Bone marrow (tissue), 2 donors: ENCODE measurements around the gene ADK.

Experiments used
- DNase-seq, 2 donors: peaks; one replicate each; lab custom pipeline; 2025; lab: John Stamatoyannopoulos, UW

ADK gene

DNA sequence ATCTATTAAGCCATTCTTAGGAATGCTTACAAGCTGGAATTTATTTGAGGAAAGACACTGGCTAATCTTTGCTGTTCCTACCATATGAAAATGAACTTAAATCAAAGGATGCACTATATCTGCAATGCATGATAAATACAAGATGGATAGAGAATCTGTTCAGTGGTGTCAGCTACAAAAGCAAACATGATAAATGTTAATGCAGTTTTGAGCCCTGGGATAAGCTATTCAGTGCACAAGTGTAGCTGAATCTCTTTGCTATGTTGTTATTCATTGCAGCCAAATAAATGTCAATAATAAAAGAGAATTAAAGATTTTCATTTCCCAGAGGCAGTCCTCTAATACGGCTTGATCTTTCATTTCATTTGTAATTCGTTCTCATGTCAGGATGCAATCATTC is 451.6 kb downstream of the ADK start:
- DNase-seq, result no peak

DNA sequence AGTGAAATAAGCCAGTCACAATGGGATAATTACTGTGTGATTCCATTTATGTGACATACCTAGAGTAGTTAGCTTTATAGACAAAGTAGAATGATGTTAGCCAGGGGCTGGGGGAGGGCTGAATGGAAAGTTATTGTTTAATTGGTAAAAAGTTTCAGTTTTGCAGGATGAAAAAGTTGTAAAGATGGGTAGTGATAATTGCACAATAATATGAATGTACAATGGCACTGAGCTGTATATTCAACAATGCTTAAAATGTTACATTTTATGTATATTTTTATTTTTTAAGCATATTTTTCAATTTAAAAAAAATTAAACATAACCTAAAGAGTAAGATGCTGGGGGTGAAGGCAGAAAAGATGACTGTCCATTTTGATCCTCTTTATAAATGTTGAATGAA is 459.3 kb downstream of the ADK start:
- no peak for DNase-seq

DNA sequence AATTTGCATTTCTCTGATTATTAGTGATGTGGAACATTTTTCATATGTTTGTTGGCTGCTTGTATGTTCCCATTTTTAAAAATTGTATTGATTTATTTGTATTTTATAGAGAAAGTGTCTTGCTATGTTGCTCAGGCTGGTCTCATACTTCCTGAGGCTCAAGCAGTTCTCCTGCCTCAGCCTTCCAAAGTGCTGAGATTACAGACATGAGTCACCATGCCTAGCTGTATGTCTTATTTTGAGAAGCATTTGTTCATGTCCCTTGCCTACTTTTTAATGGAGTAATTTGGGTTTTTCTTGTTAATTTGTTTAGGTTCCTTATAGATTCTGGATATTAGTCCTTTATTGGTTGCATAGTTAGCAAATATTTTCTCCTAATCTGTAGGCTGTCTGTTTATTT is 461.2 kb downstream of the ADK start:
- DNase-seq, result no peak

DNA sequence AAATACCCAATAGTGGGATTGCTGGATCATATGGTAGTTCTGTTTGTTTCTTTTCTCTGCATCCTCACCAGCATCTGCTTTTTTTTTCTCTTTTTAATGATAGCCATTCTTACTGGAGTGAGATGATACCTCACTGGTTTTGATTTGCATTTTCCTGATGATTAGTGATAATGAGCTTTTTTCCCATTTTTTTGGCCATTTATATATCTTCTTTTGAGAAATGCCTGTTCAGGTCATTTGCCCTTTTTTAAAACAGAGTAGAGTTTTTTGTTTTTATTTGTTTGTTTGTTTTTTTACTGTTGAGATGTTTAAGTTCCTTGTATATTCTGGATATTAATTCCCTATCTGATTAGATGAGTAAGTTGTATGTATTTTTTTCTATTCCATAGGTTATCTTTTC is 469.6 kb downstream of the ADK start:
- DNase-seq, result no peak

DNA sequence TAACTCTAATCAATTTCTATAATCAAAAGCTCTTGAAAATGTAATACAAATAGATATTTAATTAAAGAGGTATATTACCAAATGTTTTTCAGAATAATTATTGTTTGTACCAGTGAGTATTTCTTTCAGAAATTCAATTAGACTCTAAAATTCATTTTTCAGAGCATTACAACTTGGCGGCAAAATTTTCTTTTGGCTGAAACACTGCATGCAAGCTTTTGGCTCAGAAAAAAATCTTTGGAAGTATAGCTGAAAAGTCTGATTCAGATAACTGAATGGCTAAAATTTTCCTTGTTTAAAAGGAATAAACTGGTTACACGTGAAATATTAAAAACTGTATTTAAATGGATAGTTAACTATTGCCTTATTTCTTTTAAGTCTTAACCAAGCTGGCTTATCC is 472.8 kb downstream of the ADK start:
- DNase-seq, result no peak

DNA sequence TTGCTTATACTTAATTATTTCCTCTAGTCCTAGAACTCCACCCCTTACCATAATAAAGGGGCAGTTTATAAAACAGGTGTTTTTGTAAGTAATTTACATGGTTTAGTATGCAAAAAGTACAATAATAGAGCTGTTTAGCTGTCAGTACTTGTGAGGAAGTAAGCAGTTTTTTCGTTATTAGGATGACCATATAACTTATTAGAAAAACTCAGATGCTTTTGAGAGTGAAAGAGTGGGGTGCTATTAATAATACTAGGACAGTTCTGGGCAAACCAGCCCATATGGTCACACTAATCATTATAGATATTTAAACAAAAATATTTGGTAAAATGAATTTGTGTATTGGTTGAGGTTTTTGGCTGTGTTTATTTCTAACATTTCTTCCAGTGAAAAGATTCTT is 473.5 kb downstream of the ADK start:
- no peak for DNase-seq

DNA sequence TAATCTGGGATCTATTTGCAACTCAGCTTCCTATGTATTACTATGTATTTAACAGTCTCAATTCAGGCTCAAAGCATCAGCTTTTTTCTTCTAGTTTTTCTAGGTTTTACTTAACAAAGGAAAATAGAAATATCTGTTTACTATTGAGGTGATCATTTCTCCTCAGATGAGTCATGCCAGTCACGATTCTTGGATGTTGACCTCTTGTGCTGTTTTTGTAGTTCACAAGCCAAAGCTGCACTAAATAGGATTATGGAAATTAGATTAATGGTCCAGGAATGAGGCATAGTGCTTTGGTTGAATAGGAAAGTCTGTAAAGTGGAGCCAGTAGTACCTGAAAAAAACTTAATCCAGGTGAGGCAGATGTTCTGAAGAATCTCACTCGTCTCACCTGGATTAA is 477.1 kb downstream of the ADK start:
- DNase-seq, result no peak

DNA sequence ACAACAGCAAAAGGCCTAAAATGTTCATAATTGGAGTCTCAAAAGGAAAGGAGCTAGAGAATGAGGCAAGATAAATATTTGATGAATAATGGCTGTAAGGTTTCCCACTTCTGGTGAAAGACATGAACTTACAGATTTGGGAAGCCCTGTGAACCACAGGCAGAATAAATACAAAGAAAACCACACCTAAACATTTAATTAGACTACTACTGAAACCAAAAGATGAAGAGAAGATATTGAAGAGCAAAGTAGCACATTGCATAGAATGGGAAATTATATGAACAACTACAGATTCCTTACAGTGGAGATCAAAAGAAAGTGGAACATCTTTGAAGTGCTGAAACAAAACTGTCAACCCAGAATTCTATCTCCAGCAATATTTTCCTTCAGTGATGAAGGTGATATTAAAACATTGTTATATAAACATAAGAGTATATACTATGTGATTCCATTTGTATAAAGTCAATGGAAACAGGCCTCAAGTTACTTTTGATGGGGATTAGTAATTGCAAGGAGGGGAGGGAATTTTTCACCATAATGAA is 484.0 kb downstream of the ADK start:
- no peak for DNase-seq

DNA sequence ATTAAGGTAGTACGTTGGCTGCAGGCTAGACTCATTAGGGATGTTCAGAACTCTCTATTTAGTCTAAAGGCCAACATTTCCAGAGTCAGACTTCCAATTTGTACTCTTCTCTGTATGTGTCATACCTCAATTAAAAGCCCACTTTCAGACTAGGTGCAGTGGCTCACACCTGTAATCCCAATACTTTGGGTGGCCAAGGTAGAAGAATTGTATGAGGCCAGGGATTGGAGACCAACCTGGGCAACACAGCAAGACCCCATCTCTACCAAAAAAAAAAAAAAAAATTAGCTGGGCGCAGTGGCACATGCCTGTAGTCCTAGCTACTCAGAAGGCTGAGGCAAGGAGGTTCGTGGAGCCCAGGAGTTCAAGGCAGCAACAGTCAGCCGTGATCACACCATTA is 484.6 kb downstream of the ADK start:
- DNase-seq, result no peak

DNA sequence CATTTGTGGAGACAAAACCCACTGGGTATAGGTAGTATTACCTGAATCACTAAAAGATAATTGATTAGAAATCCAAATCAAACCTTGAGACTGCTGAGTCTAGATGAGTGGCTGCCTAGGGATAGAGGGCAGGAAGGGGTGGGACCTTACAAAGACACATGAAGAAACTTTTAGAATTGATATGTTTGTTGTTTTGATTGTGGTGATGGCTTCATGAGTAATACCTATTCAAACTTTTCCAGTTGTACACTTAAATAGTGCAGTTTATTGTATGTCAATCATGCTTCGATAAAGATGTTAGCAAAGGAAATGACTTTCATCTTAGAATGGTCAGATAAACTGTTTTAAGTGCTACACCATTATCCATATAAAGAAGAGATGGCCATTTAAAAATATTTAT is 486.7 kb downstream of the ADK start:
- no peak for DNase-seq

DNA sequence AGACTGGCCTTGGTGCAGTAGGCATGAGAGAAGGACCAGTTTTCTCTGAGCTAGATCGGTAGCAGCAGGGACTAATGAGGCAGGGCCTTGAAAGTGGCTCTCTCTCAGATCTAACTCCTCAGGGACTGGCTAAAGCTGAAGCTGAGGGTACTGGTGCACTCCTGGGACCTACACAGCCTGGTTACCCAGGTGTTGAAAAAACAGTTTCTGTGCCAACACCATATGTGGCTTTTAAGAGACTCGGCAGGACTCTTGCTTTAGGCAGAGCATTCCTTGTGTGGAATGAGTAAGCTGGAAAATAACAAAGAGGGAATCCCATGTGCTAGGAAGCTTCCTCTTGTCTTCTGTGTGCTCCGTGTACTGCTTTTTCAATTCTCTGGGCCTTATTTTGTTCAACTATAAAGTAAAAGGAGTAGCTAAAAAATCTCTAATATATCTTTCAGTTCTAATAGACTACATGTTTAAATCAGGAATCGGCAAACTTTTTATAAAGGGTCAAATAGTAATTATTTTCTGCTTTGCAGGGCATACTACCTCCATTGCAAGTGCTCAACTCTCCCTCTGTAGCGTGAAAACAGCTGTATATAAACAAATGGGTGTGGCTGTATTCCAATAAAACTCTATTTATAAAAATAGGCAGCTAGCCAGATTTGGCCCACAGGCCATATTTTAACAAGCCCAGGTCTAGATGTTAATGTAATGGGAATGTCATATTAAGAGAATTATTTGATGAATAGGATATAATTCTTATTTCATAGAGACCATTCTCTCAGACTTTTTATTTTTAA is 489.3 kb downstream of the ADK start:
- DNase-seq, result no peak

DNA sequence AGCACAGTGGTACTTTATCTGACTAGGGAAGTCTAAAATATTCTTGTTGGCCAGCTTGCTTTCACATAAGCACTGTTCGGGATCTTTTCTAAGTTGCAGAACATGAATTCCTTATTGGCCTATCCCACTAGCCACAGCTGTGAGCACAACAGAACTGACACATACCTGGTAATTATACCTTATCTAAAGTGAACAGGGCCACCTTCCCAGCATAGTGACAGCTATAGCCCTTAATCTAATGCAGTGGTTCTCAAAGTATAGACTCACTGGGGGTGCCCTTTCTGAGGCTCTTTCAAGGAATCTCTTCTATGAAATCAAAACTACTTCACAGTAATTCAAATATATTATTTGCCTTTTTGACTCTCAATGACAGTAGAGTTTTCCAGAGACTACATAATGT is 490.6 kb downstream of the ADK start:
- DNase-seq, result no peak

DNA sequence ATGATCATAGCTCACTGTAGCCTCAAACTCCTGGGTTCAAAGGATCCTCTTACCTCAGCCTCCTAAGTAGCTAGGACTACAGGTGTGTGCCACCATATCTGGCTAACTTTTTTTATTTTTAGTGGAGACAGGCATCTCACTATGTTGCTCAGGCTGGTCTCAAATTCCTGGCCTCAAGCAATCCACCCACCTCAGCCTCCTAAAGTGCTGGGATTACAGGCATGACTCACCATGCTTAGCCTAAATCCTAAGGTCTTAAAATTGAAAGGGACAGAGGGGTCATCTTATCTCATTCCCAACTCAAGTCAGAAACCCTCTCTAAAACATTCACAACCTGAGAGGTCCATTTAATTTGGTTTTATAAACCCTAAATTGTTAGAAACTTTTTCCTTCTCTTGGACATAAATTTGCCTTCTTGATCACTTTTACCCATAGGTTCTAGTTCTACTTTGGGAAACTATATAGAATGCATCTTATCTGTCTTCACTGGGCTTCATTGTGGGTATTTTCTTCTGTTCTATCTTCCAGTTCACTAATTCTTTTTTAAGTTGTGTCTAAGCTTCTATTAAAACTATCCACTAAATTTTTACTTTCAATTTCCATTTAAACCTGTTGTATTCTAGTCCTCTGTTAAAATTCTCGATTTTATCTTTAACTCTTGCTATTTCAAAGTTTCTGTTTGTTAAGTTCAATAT is 492.0 kb downstream of the ADK start:
- no peak for DNase-seq

DNA sequence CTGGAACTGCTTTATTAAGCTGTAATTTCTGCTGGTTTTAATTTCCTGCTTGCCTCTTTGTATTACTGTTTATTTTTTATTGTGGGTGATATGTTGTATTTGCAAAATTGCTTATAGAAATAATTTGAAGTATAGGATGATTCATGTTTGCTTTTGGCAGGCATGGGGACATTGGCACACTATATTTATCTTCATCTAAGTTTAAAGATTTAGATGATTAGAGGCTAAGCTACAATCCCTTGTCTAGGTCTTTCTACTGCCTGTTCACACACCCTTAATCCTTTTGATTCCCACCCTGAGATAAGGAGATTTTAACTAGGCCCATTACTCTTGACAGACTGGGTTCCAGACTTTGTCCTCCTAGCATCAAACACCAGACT is 492.6 kb downstream of the ADK start:
- no peak for DNase-seq

DNA sequence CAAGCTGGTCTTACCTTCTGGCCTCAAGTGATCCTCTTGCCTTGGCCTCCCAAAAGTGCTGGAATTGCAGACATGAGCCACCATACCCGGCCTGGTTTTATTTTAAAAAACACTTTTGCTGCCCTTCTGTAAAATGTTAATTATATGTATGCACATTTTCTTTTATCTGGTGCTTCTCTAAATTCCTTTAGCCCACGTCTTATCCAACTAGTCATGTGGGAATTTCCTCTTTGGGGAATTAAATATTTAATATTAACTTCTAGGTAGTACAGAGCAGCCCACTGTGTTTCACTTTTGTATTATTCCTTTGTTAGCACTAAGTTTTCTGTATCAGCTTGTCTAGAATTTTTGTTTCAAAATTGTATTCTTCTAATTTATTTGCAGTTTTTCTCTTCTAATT is 493.7 kb downstream of the ADK start:
- no peak for DNase-seq

DNA sequence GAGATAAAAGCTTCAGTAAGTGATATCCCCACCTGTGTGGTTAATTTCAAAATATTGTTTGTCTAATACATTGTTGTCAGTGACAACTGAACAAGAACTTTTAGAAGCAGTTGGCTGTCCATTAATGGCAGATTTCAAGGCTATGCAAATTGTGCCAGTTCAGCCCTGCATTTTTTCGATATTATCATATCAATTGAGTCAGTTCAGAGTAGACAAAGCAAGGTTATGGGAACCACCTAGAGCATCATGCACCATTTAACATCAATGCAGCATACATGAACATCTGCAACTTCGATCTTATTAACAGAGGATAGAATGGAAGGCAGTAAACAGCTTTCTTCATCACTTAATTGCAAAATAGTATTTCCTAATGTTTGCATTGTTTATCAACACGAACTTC is 494.7 kb downstream of the ADK start:
- no peak for DNase-seq

DNA sequence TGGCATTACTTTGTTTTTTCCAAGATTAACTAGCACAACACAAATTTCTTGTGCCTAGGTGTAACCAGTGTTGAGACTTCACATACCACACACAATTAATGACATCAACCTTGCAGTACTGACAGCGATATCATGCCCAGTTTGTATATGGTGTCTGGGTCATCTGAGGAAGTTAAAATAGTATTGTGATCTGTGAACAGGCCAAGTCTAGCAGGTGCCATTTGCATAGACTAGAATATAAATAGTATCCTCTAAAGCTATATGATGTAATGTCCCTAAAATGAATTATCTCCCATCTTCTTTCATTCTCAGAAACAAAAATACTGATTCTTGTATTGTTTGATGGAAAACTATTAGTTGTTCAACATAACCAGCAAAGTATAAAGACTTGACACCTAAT is 499.6 kb downstream of the ADK start:
- no peak for DNase-seq

DNA sequence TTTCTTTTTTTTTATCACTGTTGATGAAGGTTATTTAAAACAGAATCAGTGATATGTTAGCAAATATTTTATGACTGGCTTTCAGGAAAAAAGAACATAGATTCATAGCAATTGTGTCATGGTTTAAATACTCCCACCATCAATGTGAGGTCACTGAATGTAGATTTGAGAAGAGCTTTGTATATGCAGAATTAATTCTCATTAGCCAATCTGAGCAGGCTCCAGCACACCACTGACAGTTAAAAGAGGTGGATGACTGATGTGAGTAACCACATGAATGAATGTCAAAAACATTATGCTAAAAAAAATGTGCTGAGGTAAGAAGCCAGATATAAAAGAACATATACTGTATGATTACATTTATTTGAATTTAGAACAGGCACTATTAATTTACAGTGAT is 500.5 kb downstream of the ADK start:
- DNase-seq, result no peak

DNA sequence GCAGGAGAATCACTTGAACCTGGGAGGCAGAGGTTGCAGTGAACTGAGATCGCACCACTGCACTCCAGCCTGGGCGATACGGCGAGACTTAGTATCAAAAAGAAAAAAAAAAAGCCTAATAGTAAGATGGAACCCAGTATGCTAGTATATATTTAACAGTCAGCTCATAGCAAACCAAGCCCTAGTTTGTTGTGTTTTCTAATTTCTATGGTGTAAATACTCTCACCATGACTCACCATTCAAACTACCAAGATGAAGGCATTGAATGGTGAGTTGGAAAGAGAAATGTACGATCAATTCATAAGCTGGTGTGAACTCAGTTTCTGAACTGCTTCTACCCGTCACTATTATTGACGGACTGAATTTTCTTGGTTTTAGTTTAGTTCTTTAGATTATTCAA is 501.6 kb downstream of the ADK start:
- no peak for DNase-seq

DNA sequence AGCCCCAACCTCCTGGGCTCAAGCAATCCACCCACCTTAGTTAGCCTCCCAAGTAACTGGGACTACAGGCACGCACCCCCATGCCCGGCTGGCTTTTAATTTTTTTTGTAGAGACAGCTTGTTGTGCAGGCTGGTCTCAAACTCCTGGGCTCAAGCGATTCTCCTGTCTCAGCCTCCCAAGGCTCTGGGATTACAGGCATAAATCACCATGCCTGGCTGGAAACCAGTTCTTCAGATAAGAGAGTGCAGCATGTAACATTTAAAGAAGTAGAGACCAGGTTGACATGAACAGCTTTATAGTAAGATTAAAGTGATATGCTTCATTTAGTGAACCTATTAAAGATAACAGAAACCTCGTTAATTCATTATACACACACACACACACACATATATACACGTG is 507.5 kb downstream of the ADK start:
- DNase-seq, result no peak

DNA sequence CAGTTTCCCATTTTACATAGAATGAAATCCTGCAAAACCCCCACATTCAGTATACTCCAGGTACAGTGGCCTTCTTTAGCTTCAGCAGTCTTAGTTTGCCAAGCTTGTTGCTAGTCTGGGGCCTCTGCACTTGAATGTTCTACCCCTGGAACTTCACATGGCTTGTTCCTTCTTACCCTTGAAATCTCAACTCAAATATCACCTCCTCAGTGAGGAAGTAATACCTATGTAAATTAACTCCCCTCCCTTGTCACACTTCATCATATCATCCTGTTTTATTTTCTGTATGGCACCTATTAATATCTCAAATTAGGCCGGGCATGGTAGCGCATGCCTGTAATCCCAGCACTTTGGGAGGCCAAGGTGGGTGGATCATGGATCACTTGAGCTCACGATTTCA is 511.6 kb downstream of the ADK start:
- DNase-seq, result no peak

DNA sequence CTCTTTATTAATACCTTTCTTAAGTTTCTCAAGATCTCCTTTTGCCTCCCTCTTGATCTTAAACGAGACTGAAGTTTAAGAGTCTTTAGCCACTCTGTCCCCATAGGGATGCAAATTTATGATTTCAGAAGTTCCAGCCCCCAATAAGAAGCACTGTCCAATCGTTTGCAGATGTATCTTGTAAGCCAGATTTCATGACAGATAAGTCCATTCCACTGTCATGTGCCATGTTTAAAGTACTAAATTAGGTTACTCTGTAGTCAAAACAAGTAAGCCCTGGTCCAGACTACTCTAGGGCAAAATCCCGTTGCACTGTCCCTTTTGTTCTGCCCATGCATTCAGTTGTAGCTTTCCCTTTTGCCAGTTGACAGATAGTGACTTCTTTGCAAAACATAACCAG is 518.2 kb downstream of the ADK start:
- DNase-seq, result no peak

DNA sequence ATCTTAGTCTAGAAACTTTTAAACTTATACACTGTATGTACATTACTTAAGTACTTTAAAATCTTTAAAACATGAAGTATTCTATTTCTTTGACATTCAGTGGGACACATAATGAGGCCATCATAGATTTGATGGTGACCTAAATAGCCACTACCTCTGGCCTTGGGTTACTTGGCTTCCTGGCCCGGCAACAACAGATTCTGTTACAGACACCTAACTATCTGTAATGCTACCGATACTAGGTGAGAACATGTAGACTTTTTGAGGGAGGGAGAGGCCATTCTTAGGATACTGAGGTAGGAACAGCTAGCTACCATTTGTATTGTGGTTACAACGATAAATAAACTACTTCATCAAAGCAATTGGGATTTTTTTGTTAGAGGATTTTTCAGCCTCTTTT is 520.7 kb downstream of the ADK start:
- DNase-seq, result no peak
